IMR-90 (cell line): ENCODE measurements around the gene CCDC148. TPM values are rescaled to one million over a fixed set of nuclear protein-coding genes. Genes with fewer than 3 reads are reported as not detected.

Source experiments
- ATAC-seq: fragments of 200-7000 bp; cut with Tn5 transposase; 2 replicates; pipeline ENCODE4 v1.9.1; 2020; ENCODE audit warnings: low read depth, mild to moderate bottlenecking, moderate library complexity
- BruUV-seq: library from RNA; stranded (reverse); fragments of 400-500 nt; replicated peaks from 2 replicates; lab custom pipeline; 2021; lab: Mats Ljungman, UMichigan
- CTCF ChIA-PET: fragments of 300-600 bp; formaldehyde crosslinking; extraction: SDS; loops from one replicate; lab custom pipeline; 2021; ENCODE audit warnings: antibody characterized with exemption; lab: Yijun Ruan, JAX
- POLR2A ChIA-PET: fragments of 300-600 bp; sonication (Branson Sonifier 250); formaldehyde crosslinking; loops from one replicate; lab custom pipeline; 2022; ENCODE audit warnings: antibody characterized with exemption; ENCODE audit not compliant: unreplicated experiment; lab: Charles Lee
- DNase-seq: peaks from one replicate; pipeline ENCODE4 v3.0.0; 2013
- H2AFZ ChIP-seq: replicated peaks from 2 replicates; pipeline ENCODE3; 2013; ENCODE audit warnings: low read length, mild to moderate bottlenecking; ENCODE audit not compliant: poor library complexity
- H2AK5ac ChIP-seq: 2 replicates; pipeline ENCODE4 v1.6.1; 2013; ENCODE audit warnings: low read depth, low read length, inconsistent platforms
- H2AK9ac ChIP-seq: replicated peaks from 2 replicates; pipeline ENCODE3; 2013; ENCODE audit warnings: mild to moderate bottlenecking, low read depth, low read length, moderate library complexity; ENCODE audit not compliant: poor library complexity
- H2BK120ac ChIP-seq: 2 replicates; pipeline ENCODE4 v1.6.1; 2013; ENCODE audit warnings: low read depth, low read length, inconsistent platforms
- H2BK15ac ChIP-seq: 3 replicates; pipeline ENCODE4 v1.6.1; 2013; ENCODE audit warnings: low read depth, low read length, inconsistent platforms
- H2BK20ac ChIP-seq: 2 replicates; pipeline ENCODE4 v1.6.1; 2013; ENCODE audit warnings: low read depth, mild to moderate bottlenecking, inconsistent platforms, low read length, moderate library complexity
- H2BK5ac ChIP-seq: 2 replicates; pipeline ENCODE4 v1.6.1; 2013; ENCODE audit warnings: mild to moderate bottlenecking, low read depth, low read length, inconsistent platforms; ENCODE audit not compliant: poor library complexity, severe bottlenecking
- H3K14ac ChIP-seq: replicated peaks from 2 replicates; pipeline ENCODE4 v1.6.1; 2013; ENCODE audit warnings: low read depth, low read length, inconsistent platforms
- H3K18ac ChIP-seq: 2 replicates; pipeline ENCODE4 v1.6.1; 2013; ENCODE audit warnings: low read depth, low read length, control low read depth
- H3K23ac ChIP-seq: 2 replicates; pipeline ENCODE4 v1.6.1; 2013; ENCODE audit warnings: low read depth, low read length, inconsistent platforms
- H3K27ac ChIP-seq: 2 replicates; pipeline ENCODE4 v1.5.1; 2013; ENCODE audit warnings: mild to moderate bottlenecking, control low read depth, low read length; ENCODE audit not compliant: insufficient read depth
- H3K27me3 ChIP-seq: 2 replicates; pipeline ENCODE4 v1.6.1; 2013; ENCODE audit warnings: low read length; ENCODE audit not compliant: control insufficient read depth, insufficient read depth
- H3K36me3 ChIP-seq: 2 replicates; pipeline ENCODE4 v1.6.1; 2013; ENCODE audit warnings: low read length, mixed read lengths; ENCODE audit not compliant: control insufficient read depth, insufficient read depth
- H3K4ac ChIP-seq: 2 replicates; pipeline ENCODE4 v1.6.1; 2013; ENCODE audit warnings: low read depth, low read length, inconsistent platforms
- H3K4me1 ChIP-seq: 2 replicates; pipeline ENCODE4 v1.6.1; 2013; ENCODE audit warnings: low read length, mixed read lengths; ENCODE audit not compliant: control insufficient read depth, insufficient read depth
- H3K4me2 ChIP-seq: 2 replicates; pipeline ENCODE4 v1.6.1; 2013; ENCODE audit warnings: low read depth, mild to moderate bottlenecking, control low read depth, low read length, moderate library complexity
- H3K4me3 ChIP-seq: 2 replicates; pipeline ENCODE4 v1.5.1; 2013; ENCODE audit warnings: low read depth, mild to moderate bottlenecking, control low read depth, low read length, moderate library complexity; ENCODE audit not compliant: insufficient read depth
- H3K56ac ChIP-seq: 2 replicates; pipeline ENCODE4 v1.6.1; 2013; ENCODE audit warnings: low read length, inconsistent platforms; ENCODE audit not compliant: insufficient read depth; ENCODE audit errors: extremely low read depth
- H3K79me1 ChIP-seq, 2 experiments: 2 replicates each; pipeline ENCODE4 v1.6.1; 2013; ENCODE audit warnings: low read length in 2 of 2, inconsistent platforms in 1 of 2, low read depth in 1 of 2
- H3K9ac ChIP-seq: 2 replicates; pipeline ENCODE4 v1.6.1; 2013; ENCODE audit warnings: low read depth, low read length, control low read depth
- H3K9me1 ChIP-seq: 2 replicates; pipeline ENCODE4 v1.6.1; 2013; ENCODE audit warnings: low read length, inconsistent platforms; ENCODE audit not compliant: insufficient read depth
- H3K9me3 ChIP-seq: 2 replicates; pipeline ENCODE4 v1.6.1; 2013; ENCODE audit warnings: low read length; ENCODE audit not compliant: control insufficient read depth, insufficient read depth
- H4K20me1 ChIP-seq: 2 replicates; pipeline ENCODE4 v1.6.1; 2013; ENCODE audit warnings: low read length, inconsistent platforms; ENCODE audit not compliant: insufficient read depth
- H4K5ac ChIP-seq: 2 replicates; pipeline ENCODE4 v1.6.1; 2013; ENCODE audit warnings: mild to moderate bottlenecking, low read depth, low read length, control low read depth
- H4K8ac ChIP-seq, 2 experiments: 2 replicates each; pipeline ENCODE4 v1.6.1; 2013; ENCODE audit warnings: low read depth in 2 of 2, low read length in 2 of 2, control low read depth in 1 of 2, inconsistent platforms in 1 of 2
- H4K91ac ChIP-seq: 2 replicates; pipeline ENCODE4 v1.6.1; 2013; ENCODE audit warnings: low read depth, low read length, inconsistent platforms; ENCODE audit not compliant: insufficient read depth
- BHLHE40 ChIP-seq: fragments of 150-350 bp; IDR thresholded peaks from 2 replicates; pipeline ENCODE4 v1.6.1; 2016; ENCODE audit warnings: mild to moderate bottlenecking, low read depth, low read length
- CHD1 ChIP-seq: IDR thresholded peaks from 2 replicates; pipeline ENCODE4 v1.6.1; 2012; ENCODE audit warnings: low read depth, low read length, improper control_type of control experiment
- CTCF ChIP-seq: conservative IDR thresholded peaks from 2 replicates; pipeline ENCODE4 v1.5.1; 2012; ENCODE audit warnings: mild to moderate bottlenecking, low read depth, low read length, improper control_type of control experiment
- ELK1 ChIP-seq: fragments of 150-350 bp; IDR thresholded peaks from 2 replicates; pipeline ENCODE4 v1.6.1; 2016; ENCODE audit warnings: low read depth, mild to moderate bottlenecking, low read length, moderate library complexity, borderline replicate concordance
- FOS ChIP-seq: fragments of 150-350 bp; IDR thresholded peaks from 2 replicates; pipeline ENCODE4 v1.6.1; 2016; ENCODE audit warnings: low read depth, low read length
- WGBS, 2 experiments: methylation state at CpG; one replicate each; pipeline versions ENCODE4 v1.1.5 to v1.1.7; 2013; ENCODE audit warnings: missing lambda C conversion rate in 2 of 2; ENCODE audit not compliant: insufficient read length in 1 of 2; ENCODE audit errors: extremely low coverage in 2 of 2; 5-methylcytosine and 5-hydroxymethylcytosine counted together
- dilution Hi-C: fragments of 300-500 bp; cut with HindIII; formaldehyde crosslinking; loops from one replicate; pipeline ENCODE4 v1.14.3; 2018; ENCODE audit warnings: low sequenced_read_pairs; ENCODE audit not compliant: unreplicated experiment
- in situ Hi-C: fragments of 300-500 bp; cut with MboI; formaldehyde crosslinking; loops from 3 replicates; pipeline ENCODE4 v1.14.3; 2019; ENCODE audit warnings: low sequenced_read_pairs, inconsistent platforms, mixed read lengths
- intact Hi-C: fragments of 100-400 bp; cut with micrococcal nuclease; formaldehyde crosslinking; loops from 2 replicates; pipeline ENCODE4 v1.10.0; 2022
- polyA plus RNA-seq, 3 experiments: library from polyadenylated mRNA; depleted of rRNA; stranded (reverse); fragments of >200 nt; gene quantifications; 2 replicates each; pipeline ENCODE4 v1.2.3, GENCODE V29; 2012; ENCODE audit warnings: low replicate concordance in 1 of 3
- total RNA-seq: library from RNA; depleted of rRNA; stranded (reverse); fragments of >200 nt; gene quantifications from 2 replicates; pipeline ENCODE4 v1.2.3, GENCODE V29; 2012

The CCDC148 gene
- total and polyA plus RNA-seq, 2 of the 4 experiments (the other 2 are of a cell fraction): 0.18 to 0.31 TPM

GRCh38 chr2:158290225-158290624 is 166.3 kb downstream of the CCDC148 start:
- no peak overlapping the region for H2BK120ac ChIP-seq
- H2AK9ac ChIP-seq: no peak overlapping the region
- H2AK5ac ChIP-seq: no peak overlapping the region
- no peak overlapping the region for H3K23ac ChIP-seq
- no TSS peak for BruUV-seq
- no peak overlapping the region for H2BK5ac ChIP-seq
- H3K9ac ChIP-seq: no peak overlapping the region
- no peak overlapping the region for H2BK20ac ChIP-seq
- no peak overlapping the region for H3K14ac ChIP-seq
- H3K4me2 ChIP-seq: no peak overlapping the region
- no peak for TF ChIP-seq CTCF
- TF ChIP-seq ELK1: no peak
- no peak for TF ChIP-seq FOS
- TF ChIP-seq CHD1: no peak
- TF ChIP-seq BHLHE40: no peak
- CTCF ChIA-PET: no interaction called here
- no peaks in the 10 kb centered on the region for H3K4me1 ChIP-seq
- no peak for DNase-seq
- POLR2A ChIA-PET: no interaction called here
- no peak overlapping the region for H4K8ac ChIP-seq
- H2AFZ ChIP-seq: no peak overlapping the region
- H2BK15ac ChIP-seq: no peak overlapping the region
- H3K18ac ChIP-seq: no peak overlapping the region
- WGBS, 2 experiments: 57% methylated on average over 3 of the region's 5 CpGs; no CpG with 5 or more reads in 1 of the 2 experiments
- intact Hi-C loops (no loop called here), in situ Hi-C loops (no loop called here), dilution Hi-C loops (no loop called here)
- no peaks in the 10 kb centered on the region for H3K27me3 ChIP-seq
- no peaks in the 10 kb centered on the region for H3K79me1 ChIP-seq
- H4K5ac ChIP-seq: no peak overlapping the region
- H3K36me3 ChIP-seq: no peaks in the 10 kb centered on the region
- no peaks in the 10 kb centered on the region for H4K20me1 ChIP-seq
- no peaks in the 10 kb centered on the region for H3K9me1 ChIP-seq
- no peak overlapping the region for H3K56ac ChIP-seq
- no peak overlapping the region for H4K91ac ChIP-seq
- no peaks in the 10 kb centered on the region for H3K9me3 ChIP-seq
- no peak overlapping the region for H3K4ac ChIP-seq
- no peak for ATAC-seq
- H3K4me3 ChIP-seq: no peak overlapping the region
- no peak overlapping the region for H3K27ac ChIP-seq
